22Rv1 (cell line): ENCODE data around the gene DNAAF3.

ENCODE experiments used
- ZFX ChIP-seq: fragments of 450-650 bp; IDR thresholded peaks from 2 replicates; pipeline ENCODE4 v1.6.1; 2017; ENCODE audit warnings: antibody characterized with exemption, borderline replicate concordance
- TF ChIP-seq, protein P1 (sequence below): fragments of 450-650 bp; IDR thresholded peaks from 2 replicates; pipeline ENCODE4 v1.5.1; 2017; ENCODE audit warnings: mild to moderate bottlenecking

DNA sequence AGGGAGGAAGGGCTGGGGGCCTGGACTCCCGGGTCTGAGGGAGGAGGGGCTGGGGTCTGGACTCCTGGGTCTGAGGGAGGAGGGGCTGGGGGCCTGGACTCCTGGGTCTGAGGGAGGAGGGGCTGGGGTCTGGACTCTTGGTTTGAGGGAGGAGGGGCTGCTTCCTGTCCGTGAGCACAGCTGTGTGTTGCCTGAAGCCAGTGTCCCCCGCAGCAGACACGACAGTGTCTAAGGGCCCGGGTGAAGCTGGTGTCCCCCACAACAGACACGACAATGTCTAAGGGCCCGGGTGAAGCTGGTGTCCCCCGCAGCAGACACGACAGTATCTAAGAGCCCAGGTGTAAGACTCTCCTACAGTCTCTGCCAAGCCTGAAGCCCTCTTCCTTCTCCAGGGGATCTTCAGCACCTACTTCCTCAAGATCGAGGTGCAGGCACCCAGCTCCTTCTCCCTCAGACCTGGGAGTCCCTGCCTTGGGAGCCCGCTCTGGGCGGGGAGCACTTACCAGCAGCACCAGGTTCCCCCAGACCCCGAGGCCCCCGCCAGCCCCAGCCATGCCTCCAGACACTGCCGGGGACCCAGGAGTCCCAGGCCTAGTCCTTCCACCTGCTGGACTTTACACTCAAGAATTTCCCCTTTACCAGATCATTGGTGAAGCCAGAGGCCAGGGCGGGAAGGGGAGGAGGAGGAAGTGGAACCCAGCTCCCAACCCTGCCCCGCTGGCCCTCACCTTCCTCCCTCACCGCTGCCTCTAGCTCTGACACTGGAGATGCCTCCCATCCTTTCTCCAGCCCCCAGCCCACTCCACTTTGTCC, 42.7 kb upstream of the DNAAF3 start, which contains the start of gene PTPRH:
- TF ChIP-seq, protein P1, sequence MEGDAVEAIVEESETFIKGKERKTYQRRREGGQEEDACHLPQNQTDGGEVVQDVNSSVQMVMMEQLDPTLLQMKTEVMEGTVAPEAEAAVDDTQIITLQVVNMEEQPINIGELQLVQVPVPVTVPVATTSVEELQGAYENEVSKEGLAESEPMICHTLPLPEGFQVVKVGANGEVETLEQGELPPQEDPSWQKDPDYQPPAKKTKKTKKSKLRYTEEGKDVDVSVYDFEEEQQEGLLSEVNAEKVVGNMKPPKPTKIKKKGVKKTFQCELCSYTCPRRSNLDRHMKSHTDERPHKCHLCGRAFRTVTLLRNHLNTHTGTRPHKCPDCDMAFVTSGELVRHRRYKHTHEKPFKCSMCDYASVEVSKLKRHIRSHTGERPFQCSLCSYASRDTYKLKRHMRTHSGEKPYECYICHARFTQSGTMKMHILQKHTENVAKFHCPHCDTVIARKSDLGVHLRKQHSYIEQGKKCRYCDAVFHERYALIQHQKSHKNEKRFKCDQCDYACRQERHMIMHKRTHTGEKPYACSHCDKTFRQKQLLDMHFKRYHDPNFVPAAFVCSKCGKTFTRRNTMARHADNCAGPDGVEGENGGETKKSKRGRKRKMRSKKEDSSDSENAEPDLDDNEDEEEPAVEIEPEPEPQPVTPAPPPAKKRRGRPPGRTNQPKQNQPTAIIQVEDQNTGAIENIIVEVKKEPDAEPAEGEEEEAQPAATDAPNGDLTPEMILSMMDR, result no peak
- TF ChIP-seq ZFX, result no peak
